GM06990 (cell line): ENCODE results near the gene RTEL1.
"Not testable (repeated sequence)": the region's sequence is repeated elsewhere in the genome, so short reads cannot be mapped to it uniquely, and the experiment has no call there.

ENCODE experiments used
- DNase-seq: peaks from one replicate; pipeline ENCODE4 v3.0.0-alpha.2; 2011; ENCODE audit not compliant: insufficient read length; ENCODE audit errors: extremely low read depth
- H3K27me3 ChIP-seq: replicated peaks from 2 replicates; pipeline ENCODE4 v1.6.0; 2011; ENCODE audit warnings: low read length; ENCODE audit not compliant: control insufficient read depth, insufficient read depth
- H3K36me3 ChIP-seq: 2 replicates; pipeline ENCODE4 v1.5.1; 2011; ENCODE audit warnings: low read length; ENCODE audit not compliant: control insufficient read depth, insufficient read depth
- H3K4me3 ChIP-seq: replicated peaks from 2 replicates; pipeline ENCODE4 v1.5.1; 2011; ENCODE audit warnings: low read depth, mild to moderate bottlenecking, control low read depth, low read length
- CTCF ChIP-seq: IDR thresholded peaks from 2 replicates; pipeline ENCODE4 v1.5.1; 2011; ENCODE audit warnings: low read length, control low read depth, mild to moderate bottlenecking, inconsistent platforms; ENCODE audit not compliant: insufficient read depth, poor library complexity, severe bottlenecking

RTEL1 gene

GRCh38 chr20:63613863-63614594, 44.1 kb upstream of the RTEL1 start:
- not testable (repeated sequence) for DNase-seq, H3K27me3 ChIP-seq, H3K4me3 ChIP-seq
- H3K36me3 ChIP-seq: peaks cover 10% of the 10 kb centered on the region
- peak; percentile 13 for TF ChIP-seq CTCF

- Histone ChIP-seq H3K27me3 (no peaks in the 10 kb centered on the region), H3K4me3 (no peak overlapping the region), H3K36me3 (peaks cover 13% of the 10 kb centered on the region)
- TF ChIP-seq CTCF: no peak
- DNase-seq: no peak
These were observed 40.8 kb upstream of the RTEL1 start for GRCh38 chr20:63617092-63617875.

GRCh38 chr20:63617876-63618265, 40.2 kb upstream of the RTEL1 start:
- Histone ChIP-seq H3K36me3 (peaks cover 10% of the 10 kb centered on the region), H3K4me3 (no peak overlapping the region), H3K27me3 (no peaks in the 10 kb centered on the region)
- no peak for DNase-seq
- no peak for TF ChIP-seq CTCF

GRCh38 chr20:63618291-63618980, 39.7 kb upstream of the RTEL1 start:
- TF ChIP-seq CTCF: no peak
- Histone ChIP-seq H3K27me3 (no peaks in the 10 kb centered on the region), H3K36me3 (peaks cover 10% of the 10 kb centered on the region), H3K4me3 (no peak overlapping the region)
- no peak for DNase-seq

- no peak for DNase-seq
- Histone ChIP-seq H3K36me3 (peaks cover 10% of the 10 kb centered on the region), H3K4me3 (no peak overlapping the region), H3K27me3 (no peaks in the 10 kb centered on the region)
- no peak for TF ChIP-seq CTCF
These were observed 39.0 kb upstream of the RTEL1 start for GRCh38 chr20:63619086-63619485.
